GM21717 (cell line): ENCODE measurements around the gene CFAP61.
"Not testable (repeated sequence)": the region's sequence is repeated elsewhere in the genome, so short reads cannot be mapped to it uniquely, and the experiment has no call there.

Experiments used
- ATAC-seq: cut with Tn5 transposase; IDR thresholded peaks from one replicate; pipeline ENCODE4 v1.9.1; 2021; ENCODE audit warnings: mild to moderate bottlenecking, moderate library complexity; ENCODE audit not compliant: unreplicated experiment

Gene CFAP61

DNA sequence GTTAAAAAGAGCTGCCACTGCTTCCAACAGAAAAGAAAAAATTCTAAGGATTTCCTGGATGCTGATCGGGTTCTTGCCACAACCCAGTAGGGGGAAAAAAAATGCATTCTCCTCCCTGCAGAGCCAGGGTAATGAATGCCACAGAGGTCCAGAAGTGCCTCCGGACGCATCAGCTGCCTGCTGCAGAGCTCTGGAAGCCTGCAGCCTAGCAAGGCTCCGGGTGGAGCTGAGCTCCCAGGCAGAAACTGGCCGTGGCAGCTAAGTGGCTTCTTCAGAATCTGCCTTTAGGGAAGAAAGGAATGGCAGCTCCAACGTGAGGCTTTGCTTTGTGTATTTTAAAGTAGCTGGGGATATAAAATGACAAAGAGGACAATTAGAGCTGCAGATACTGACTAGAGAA is 155.0 kb downstream of the CFAP61 start:
- ATAC-seq = no peak

DNA sequence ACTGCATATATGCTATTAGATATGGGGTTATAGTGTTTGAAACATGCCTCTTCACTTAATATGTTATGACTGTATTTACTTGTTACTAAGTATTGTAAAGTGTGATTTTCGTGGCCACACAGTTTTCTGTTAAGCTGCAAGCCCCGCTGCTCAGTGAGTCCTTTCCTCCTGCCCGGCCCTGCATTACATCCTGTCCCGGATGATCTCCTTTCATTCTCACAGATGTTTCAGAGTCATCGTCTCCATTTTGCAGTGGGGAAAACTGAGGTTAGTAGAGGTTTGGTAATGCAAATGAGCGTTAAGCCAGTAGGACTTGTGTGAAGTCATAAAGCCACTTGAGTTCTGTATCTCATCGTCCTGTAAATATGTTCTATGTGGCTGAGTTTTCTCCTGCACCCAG is 155.5 kb downstream of the CFAP61 start:
- ATAC-seq = peak; percentile 73

DNA sequence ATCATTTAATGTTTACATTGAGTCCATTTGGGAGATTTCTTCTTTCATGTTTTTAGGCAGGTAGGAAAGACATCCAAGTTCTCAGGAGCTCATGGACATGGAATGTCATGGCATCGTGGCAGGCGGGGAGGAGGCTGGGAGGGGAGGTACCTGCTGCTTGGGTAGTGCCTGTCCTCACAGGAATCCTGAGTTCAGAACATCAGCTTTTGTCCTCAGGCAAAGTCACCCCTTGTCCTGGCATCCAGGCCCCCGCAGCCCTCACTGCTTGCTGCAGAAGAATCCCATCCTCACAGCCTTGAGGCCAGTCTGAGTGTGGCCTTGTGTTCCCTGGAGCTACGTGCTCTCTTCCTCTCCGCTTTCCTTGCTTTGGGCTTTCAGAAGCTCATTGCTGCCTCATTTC is 157.4 kb downstream of the CFAP61 start:
- no peak for ATAC-seq

DNA sequence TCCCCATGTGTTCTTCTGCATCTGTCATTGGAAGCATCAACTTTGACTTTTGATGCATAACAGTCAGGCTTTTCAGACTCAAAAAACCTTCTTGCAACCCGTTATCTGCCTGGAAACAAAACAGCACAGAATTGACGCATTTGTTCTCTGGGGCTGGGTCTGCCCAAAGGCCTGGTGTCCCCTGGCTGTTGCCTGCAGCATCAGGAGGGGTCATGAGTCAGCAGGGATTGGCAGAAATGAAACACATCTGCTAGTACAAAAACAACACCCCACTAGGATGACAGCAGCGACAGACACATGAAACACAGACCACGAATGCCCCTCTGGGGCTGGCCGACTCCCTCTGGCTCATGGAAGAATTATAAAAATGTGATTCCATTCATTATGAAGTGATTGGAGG is 158.0 kb downstream of the CFAP61 start:
- ATAC-seq = no peak

DNA sequence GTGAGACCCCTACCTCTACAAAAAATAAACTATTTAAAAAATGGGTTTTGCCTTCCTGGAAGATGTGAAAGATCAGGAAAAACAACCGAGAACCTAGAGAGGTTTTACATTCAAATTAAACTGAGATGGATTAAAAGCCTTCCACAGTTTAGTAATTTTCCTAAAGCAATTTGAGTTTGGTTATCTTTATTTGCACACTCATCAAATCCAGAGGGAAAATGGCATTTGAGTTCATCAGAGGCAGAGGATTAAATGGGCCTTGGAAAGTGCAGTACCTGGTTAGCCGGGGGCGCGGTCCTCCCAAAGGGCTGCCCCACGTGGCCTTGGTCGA is 158.6 kb downstream of the CFAP61 start:
- no peak for ATAC-seq

DNA sequence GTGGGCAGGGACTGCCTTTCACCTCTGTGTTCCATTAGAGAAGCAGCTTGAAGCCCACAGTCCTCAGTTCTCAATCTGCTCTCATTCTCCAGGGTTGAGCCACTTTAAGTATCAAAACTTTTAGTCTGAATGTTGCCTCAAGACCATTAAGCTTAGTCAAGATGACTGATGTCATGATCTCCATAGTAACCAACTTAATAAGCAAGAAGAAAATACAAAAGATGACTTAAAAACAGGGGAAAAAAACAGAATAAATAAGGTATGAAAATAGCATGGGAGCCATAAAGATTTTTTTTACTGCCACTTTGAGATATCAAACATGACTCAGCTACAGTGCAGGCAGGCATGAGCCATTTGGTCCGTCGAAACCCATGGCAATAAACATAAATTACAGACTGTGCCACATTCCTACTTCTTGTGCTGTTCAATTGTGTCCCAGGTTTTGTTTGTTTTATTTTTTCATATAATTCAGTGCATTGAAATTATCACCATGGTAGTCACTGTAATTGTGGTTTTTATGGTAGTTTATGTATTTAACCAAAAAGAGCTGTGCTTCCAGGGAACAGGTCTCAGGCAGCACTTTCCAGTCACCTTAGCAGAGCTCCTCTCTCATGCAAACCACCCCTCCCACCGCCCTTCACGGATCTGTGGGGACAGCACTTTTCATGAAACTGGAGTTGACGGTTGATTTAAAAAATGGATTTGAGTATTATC is 159.1 kb downstream of the CFAP61 start:
- ATAC-seq = no peak

DNA sequence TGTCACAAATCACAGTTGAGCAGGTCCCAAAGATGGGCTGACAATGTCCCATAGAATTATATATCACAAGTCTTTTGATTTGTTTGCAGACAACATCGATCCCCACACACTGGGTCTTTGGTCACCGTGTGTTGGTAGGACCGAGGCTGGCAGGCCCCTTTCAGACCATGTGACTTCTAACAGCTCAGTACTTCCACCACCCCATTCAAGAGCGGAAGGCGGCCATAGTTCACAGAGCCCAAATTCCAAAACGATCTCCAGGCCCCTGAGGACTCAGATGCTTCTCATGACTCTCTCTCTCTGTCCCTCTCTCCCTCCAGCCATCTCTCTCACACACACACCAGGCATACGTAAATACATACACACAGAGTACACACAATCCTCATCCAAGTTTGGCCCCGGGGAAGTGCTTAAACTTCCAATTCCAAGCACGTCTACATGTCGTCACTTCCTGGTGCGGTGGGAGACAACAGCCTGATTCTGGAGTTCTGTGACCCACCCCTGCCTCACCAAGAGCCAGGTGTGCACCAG is 159.7 kb downstream of the CFAP61 start:
- no peak for ATAC-seq

DNA sequence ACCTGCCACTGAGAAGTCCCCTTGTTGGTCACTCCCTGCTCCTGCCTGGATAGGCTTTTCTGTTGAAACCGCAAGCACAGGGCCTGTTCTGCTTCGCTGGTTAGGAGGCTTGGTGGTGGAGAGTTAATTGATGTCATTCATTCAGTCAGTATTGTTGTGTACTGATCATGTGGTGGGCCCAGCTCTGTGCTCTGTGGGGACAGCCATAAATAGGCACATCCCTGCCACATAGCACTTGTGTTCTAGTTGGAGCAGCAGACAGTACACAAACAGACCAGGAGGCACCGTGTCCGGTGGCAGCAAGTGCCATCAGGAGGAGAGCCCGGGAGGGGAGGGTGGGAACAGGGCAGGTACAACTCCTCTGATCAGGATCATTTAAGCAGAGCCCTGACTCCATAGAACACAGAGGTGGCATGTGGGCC is 160.4 kb downstream of the CFAP61 start:
- no peak for ATAC-seq

DNA sequence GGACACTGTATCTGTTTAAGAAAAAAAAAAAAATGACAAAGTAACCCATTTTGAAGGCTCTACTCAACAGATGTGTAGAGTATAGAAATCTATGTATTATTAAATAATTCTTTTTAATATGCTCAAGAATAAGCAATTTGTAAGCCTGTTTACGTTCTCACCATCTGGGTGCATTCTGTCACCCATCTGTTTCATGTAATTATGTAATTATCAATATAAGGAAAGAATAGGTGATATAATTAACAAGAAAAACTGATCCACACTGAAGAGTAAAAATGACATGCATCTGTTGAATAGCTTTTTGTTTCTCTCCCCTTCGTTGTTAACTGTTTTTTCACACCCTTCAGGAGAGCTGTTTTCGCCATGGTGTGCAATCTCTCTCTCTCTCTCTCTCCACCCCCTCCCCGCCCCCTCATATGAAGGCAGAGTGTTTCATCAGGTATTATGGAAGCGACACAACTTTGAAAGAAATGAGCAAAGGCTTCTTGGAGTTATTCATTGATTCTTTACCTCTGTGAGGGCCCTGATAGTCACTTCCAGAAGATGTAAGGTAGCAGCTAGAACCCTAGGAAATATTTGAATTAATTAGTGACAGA is 161.3 kb downstream of the CFAP61 start:
- no peak for ATAC-seq

DNA sequence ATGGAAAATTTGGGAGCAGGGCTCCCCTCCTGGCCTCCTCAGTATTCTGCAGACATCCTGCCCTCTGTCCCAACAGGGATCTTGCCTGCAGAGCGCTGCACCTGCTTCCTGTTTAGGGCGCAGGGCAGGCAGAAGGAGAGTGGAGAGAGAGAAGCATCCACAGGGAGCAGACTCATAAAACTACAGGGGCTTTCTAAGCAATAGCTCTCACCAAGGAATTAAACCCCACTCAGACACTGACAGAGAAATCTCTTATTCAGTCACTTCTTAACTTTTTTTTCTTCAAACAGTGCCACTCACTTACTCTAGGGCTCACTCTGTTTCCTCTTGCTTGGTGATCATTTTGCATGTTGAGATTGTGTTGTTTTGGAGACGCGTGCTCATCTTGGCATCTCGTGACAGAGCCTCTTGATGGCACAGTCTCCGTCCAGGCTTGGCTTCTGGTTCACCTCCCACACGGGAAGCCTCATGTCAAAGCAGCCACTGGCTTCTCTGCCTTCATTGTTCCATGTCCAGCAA is 162.5 kb downstream of the CFAP61 start:
- no peak for ATAC-seq

DNA sequence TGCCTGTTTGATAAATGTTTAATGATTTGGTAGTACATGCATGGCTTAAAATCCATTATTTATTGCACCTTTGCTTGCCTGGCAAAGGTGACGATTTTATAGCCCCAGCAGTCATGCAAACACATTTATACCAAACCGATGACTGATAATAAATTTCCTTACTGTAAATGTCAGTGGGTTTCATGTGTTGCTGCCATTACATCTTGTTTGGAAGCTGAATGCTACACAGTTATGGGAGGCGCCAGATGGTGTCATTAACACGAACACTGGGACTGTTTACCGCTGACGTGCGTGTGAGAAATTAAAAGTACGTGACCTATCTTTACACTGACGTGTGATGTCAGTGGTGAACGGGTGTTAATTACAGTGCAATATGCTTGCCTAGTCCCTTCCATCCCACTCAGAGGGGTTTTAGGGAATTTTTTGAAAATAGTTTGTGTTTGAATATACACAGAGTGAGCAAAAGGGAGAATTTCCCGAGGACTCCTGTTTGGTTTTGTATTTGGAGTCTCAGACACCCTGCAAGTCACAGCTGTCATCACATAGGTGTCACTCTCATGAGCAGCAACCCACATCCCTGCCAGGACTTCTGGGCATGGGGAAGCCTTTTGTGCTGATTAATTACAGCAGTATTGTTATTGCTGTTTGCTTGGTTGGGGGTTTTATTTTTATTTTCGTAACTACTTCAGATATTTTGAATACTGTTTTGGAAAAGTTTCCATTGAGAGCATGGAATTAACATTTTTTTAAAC is 163.8 kb downstream of the CFAP61 start:
- no peak for ATAC-seq

DNA sequence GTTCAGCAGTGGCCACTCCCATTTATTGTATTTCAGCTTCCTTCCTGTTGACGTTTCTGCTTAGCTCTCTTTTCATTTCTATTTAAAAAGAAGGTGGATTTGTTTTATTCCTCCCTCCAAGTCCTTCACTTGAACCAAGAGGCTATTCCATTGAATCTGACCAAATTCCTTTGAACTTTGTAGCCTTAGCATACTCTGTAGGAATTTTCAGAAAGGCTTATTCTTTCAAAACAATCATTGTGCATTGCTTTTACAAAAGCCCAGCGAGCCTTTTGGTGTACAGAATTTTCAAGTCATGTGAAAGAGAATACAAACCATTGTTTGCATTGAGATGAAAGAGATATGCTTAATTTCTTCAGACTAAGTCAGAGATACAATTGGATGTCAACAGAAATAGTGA is 164.6 kb downstream of the CFAP61 start:
- no peak for ATAC-seq

DNA sequence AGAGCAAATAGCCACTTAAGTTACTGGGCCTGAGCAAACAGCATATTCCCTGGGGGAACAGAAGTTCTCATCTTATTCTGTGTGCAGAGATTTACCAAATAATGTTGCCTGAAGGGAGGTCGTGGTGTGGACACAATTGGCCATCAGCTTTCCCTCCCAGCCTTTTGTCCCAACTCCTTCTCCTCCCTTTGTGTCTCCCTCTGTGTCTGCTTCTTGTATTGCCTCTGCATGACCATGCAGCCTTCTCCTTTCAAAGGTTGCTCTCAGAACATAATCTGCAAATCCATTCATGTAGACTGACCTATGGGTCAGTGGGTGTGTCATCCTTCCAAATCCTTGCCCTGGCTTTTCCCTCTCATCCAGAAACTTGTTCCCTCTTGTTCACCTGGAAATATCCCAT is 165.3 kb downstream of the CFAP61 start:
- ATAC-seq = no peak

DNA sequence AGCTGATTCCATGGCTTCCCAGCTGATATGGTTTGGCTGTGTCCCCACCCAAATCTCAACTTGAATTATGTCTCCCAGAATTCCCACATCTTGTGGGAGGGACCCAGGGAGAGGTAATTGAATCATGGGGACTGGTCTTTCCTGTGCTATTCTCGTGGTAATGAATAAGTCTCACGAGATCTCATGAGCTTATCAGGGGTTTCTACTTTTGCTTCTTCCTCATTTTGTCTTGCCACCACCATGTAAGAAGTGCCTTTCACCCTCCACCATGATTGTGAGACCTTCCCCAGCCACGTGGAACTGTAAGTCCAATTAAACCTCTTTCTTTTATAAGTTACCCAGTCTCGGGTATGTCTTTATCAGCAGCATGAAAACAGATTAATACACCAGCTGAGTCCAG is 165.8 kb downstream of the CFAP61 start:
- ATAC-seq = not testable (repeated sequence)

DNA sequence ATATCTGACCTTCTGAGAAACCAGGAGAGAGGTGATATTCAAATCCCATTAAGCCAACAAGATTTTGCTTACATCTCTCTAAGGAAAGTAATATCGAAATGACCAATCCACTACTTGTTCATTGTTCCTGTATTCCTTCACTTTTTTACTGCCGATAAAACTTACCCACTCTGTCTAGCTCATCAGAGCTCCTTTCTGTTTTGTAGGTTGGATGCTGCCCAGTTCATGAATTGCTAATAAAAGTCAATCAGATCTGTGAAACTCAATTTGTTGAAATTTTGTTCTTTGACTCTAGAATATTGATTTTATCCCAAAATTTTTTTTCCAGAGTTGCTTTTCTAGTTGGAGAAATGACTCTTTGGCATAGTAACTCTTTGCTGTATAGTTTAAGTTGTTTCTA is 166.7 kb downstream of the CFAP61 start:
- no peak for ATAC-seq

DNA sequence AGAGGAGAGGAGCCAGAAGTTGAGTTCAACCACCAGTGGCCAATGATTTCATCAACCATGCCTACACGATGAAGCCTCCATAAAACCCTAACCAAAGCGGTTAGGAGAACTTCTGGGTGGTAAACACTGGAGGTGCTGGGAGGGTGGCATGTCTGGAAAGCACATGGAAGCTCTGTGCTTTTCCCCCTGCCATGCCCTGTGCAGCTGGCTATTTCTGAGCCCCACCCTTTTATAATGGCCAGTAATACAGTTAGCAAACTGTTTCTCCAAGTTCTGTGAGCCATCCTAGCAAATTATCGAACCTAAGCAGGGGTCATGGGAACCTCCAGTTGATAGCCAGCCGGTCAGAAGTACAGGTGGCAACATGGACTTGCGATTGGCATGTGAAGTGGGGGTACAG is 167.8 kb downstream of the CFAP61 start:
- ATAC-seq = no peak

DNA sequence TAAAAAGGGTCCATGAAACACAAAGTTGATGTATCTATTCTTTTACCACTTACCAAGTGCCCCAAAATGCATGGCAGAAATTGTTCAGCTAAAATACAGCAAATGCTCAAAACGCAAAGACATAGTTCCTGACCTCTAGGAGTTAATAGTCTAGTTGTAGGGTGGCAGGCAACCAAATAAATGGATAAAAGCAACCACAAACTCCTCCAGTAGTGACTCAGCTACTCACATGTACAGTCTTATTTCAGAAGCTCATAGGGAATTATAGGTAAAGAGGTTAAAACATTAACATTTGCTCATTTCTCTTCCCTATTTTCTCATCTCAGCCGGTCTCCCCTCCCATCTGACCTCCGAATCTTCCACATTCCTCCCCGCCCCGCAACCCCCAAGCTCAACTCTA is 171.6 kb downstream of the CFAP61 start:
- no peak for ATAC-seq

DNA sequence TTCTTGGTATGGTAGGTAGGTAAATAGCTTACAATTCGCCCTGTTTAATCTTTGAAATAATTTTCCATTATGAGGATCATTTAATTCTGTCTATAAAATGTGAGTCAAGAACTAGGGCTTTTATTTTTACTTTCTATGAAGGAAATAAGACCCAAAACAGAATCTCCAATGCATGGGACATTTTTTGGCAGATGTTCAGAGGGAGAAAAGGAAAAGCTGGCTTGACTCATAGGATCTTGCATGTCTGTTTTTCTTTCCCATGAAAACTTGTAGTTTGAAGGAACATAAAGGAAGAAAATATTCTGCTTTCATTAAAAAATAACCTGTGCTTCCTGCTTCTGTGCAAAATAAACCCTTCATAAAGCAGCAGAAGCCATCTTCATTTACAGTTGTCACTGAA is 172.5 kb downstream of the CFAP61 start:
- no peak for ATAC-seq

DNA sequence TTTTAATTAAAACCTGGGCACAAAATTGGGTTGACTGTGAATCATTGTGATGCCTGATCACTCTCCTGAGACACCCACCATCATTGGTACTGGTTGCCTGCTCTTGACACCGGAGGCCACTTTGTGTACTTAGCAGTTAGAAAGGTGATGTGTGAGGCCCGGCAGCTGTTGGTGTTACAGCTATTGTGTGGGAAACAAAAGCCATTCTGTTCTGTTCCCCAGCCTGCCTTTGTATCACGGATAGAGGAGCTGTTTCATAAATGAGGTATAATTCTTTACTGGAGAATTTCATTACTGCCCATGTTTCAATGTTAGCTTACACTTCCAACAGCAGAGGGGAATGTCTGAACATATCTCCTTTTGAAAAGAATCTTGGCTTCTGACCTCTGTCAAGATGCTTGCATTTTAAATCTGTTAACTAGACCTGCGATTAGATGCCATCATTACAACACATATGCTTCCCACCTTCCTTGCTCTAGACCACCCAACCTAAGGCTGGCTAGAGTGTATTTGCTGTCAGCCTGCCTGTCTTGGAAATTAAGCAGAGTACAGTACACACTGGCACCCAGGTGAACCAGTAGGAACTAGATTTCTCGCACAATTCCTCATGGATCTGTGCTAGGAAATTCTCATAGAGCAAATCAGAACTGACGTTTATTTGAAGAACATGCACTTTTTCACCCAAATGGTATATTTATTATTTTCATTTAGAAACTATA is 173.2 kb downstream of the CFAP61 start:
- ATAC-seq = no peak

DNA sequence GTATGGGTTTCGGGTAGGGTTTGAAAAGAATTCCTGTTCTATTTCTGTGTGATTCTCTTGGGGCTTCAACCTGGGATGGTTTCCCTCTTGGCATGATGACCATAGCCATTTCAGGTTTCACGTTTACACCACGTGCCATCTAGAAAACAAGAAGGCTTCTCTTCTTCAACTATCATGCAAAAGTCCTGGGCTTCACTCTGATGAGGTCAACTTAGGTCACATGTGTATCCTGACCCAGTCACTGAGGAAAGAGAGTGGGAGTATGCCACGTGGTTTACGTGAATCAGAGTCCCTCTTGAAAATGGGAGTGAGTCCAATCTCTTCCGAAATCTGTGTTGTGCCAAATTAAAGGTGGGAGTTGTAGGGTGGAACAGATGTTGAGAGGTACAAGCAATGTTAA is 174.2 kb downstream of the CFAP61 start:
- ATAC-seq = no peak

DNA sequence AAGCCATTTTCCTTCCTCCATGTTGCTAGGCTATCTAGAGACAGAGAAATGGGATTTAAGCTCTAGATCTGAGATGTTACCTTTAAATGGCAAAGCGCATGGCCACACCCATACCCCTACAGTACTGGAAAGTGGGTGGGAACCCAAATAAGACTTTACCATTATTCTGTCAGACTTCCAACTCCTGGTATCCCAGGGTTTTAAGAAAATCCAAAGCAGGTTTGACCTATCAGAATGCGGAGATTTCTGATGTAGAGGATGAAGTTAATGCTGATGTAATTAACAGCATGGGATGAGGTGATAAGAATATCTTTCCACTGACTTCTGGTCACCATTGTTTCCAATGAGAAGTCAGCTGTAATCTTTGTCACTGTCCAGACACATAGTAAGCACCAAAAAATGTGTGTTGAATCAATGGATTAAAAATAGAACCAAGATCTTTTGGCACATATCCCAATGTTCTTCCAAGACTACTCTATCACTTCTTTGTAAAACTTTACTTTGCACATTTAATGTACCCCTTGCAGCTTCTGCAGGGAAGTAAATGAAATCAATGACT is 174.8 kb downstream of the CFAP61 start:
- ATAC-seq = no peak
